ENCODE data around the gene OGA. TPM values are rescaled to one million over a fixed set of nuclear protein-coding genes. Genes with fewer than 3 reads are reported as not detected.

The OGA gene
- total and polyA plus RNA-seq, 2 donors (not counting 3 experiments of a cell fraction or from before 2014, with no cell fraction given) = 30.8 to 118 TPM

GRCh38 chr10:101748496-101748895 lies 69.7 kb downstream of the OGA start:
- H3K27ac ChIP-seq (ENCODE audit: insufficient read depth, low read depth, low read length) = no peak overlapping the region
- no peaks in the 10 kb centered on the region for H3K4me1 ChIP-seq (ENCODE audit: control insufficient read depth, extremely low read depth, insufficient read depth, low read length)
- intact Hi-C loops (cut with micrococcal nuclease) (no loop called here), dilution Hi-C loops (cut with MboI; ENCODE audit: extremely low pct_ligation_motif_present, low sequenced_read_pairs) (no loop called here)
- no peak for TF ChIP-seq GATA2 (IDR thresholded peaks at IDR 0.05; ENCODE audit: insufficient read depth, insufficient read length, low read depth, low read length)
- TF ChIP-seq MYC (IDR thresholded peaks at IDR 0.05; ENCODE audit: low read depth, low read length) = no peak
- no peak for TF ChIP-seq FOS (IDR thresholded peaks at IDR 0.05; ENCODE audit: borderline replicate concordance, insufficient read depth, low read length)
- TF ChIP-seq, protein P1, sequence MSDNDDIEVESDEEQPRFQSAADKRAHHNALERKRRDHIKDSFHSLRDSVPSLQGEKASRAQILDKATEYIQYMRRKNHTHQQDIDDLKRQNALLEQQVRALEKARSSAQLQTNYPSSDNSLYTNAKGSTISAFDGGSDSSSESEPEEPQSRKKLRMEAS (IDR thresholded peaks at IDR 0.05; ENCODE audit: insufficient read depth, insufficient read length) = no peak
- TF ChIP-seq CTCF (IDR thresholded peaks at IDR 0.05; ENCODE audit: extremely low read depth in 1 of 2, insufficient read depth in 1 of 2, low read depth in 1 of 2, low read length in 2 of 2) = no peak
- TF ChIP-seq POLR2AphosphoS5 (IDR thresholded peaks at IDR 0.05; ENCODE audit: insufficient read depth, low read depth, low read length) = no peak
- no peaks in the 10 kb centered on the region for H3K79me2 ChIP-seq (ENCODE audit: control insufficient read depth, insufficient read depth, low read length)
- DNase-seq (ENCODE audit: low read depth, low spot score) (no peak), FAIRE-seq (no peak)
- CTCF ChIA-PET = no interaction called here
- no peak overlapping the region for H3K4me3 ChIP-seq (replicated peaks in 1 of 3; ENCODE audit: insufficient read depth in 1 of 3, low read depth in 1 of 3, low read length in 3 of 3)
- H3K9me3 ChIP-seq (replicated peaks; ENCODE audit: control insufficient read depth, insufficient read depth, low read length) = no peaks in the 10 kb centered on the region
- POLR2A ChIA-PET = no interaction called here
- no peak overlapping the region for H3K4me2 ChIP-seq (ENCODE audit: insufficient read depth, low read length)
- H3K9me1 ChIP-seq (replicated peaks; ENCODE audit: control insufficient read depth, extremely low read depth, insufficient read depth, low read length) = no peaks in the 10 kb centered on the region
- no peaks in the 10 kb centered on the region for H4K20me1 ChIP-seq (replicated peaks; ENCODE audit: control insufficient read depth, extremely low read depth, insufficient read depth, low read length)
- no TSS peak for BruUV-seq (replicated peaks)
- H3K9ac ChIP-seq (replicated peaks; ENCODE audit: extremely low read depth, insufficient read depth, low read length) = no peak overlapping the region
- H3K27me3 ChIP-seq (ENCODE audit: control insufficient read depth in 2 of 2, insufficient read depth in 2 of 2, low read length in 2 of 2) = peaks cover 4 to 15% of the 10 kb centered on the region in 2 experiments
- no peak overlapping the region for H2AFZ ChIP-seq (ENCODE audit: low read depth, low read length)
- no peaks in the 10 kb centered on the region for H3K36me3 ChIP-seq (ENCODE audit: control insufficient read depth in 2 of 2, extremely low read depth in 1 of 2, insufficient read depth in 2 of 2, low read length in 2 of 2)
